BE2C (cell line): ENCODE results near the gene SND1.

Source experiments
- DNase-seq: peaks from one replicate; pipeline ENCODE4 v3.0.0-alpha.2; 2020
- H3K27me3 ChIP-seq: fragments of 250-450 bp; sonication (Bioruptor Pico); 2 replicates; pipeline ENCODE4 v1.5.1; 2020; ENCODE audit warnings: mild to moderate bottlenecking
- H3K36me3 ChIP-seq: fragments of 250-450 bp; sonication (Bioruptor Pico); 2 replicates; pipeline ENCODE4 v1.5.1; 2020; ENCODE audit warnings: mild to moderate bottlenecking
- H3K4me1 ChIP-seq: fragments of 250-450 bp; sonication (Bioruptor Pico); 2 replicates; pipeline ENCODE4 v1.5.1; 2020
- H3K4me3 ChIP-seq: 2 replicates; pipeline ENCODE4 v1.5.1; 2011; ENCODE audit warnings: low read depth, low read length
- H3K9me3 ChIP-seq: fragments of 250-450 bp; sonication (Bioruptor Pico); 2 replicates; pipeline ENCODE4 v1.5.1; 2020
- CTCF ChIP-seq: IDR thresholded peaks from 2 replicates; pipeline ENCODE4 v1.5.1; 2012; ENCODE audit warnings: mild to moderate bottlenecking, low read depth, low read length

SND1 gene

GRCh38 chr7:128135159-128135514 lies 483.1 kb downstream of the SND1 start:
- Histone ChIP-seq H3K36me3 (no peaks in the 10 kb centered on the region), H3K4me3 (peak overlapping the region; percentile 77), H3K4me1 (no peaks in the 10 kb centered on the region; the same call in 1 of the 2 replicates), H3K27me3 (no peaks in the 10 kb centered on the region), H3K9me3 (no peaks in the 10 kb centered on the region)
- no peak for DNase-seq
- no peak for TF ChIP-seq CTCF

DNA sequence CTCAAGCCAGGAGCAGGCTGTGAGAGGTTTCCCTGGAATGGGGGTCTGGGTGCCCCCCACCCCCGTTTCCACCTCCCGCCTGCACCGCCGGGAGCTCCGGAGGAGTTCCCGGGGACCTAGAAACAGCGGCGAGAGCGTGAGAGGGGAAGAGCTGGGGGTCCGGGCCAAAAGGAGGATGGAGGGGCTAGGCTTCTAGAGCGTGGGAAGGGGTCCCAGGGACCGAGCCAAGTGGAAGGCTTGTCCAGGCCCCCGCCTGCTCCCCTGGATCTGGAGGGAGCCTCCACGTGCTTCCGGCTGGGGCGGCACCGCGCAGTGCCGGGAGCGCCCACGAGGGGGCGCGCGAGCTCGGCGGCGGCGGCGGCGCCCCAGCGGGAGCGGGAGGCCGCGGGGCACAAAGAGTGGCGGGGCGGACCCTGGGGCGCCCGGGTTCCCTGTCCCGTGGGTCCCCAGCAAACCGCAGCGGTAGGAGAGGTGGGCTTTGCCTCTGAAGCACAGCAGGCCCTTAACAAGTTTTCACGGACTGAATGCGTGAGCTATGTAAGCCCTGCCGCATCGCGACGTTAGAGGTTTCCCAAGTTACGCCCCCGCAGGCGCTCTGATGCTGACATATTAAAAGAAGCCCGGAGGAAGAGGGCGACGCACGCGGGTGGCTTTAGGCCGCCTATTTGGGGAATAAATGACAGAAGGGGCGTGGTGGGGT lies 483.7 kb downstream of the SND1 start:
- peak; percentile 61 for DNase-seq
- peak; percentile 48 for TF ChIP-seq CTCF
- Histone ChIP-seq H3K36me3 (no peaks in the 10 kb centered on the region), H3K9me3 (no peaks in the 10 kb centered on the region; the same call in 1 of the 2 replicates), H3K4me3 (peak overlapping the region; percentile 77), H3K4me1 (no peaks in the 10 kb centered on the region; the same call in 1 of the 2 replicates), H3K27me3 (no peaks in the 10 kb centered on the region)

GRCh38 chr7:128136215-128136597 lies 484.2 kb downstream of the SND1 start:
- 0 out of 2 replicates have a peak, but pooled peaks have one; percentile 11 for TF ChIP-seq CTCF
- DNase-seq = no peak
- Histone ChIP-seq H3K4me1 (no peaks in the 10 kb centered on the region; the same call in 1 of the 2 replicates), H3K9me3 (no peaks in the 10 kb centered on the region; the same call in 1 of the 2 replicates), H3K27me3 (no peaks in the 10 kb centered on the region), H3K36me3 (no peaks in the 10 kb centered on the region), H3K4me3 (peak overlapping the region; percentile 77)

- no peak for DNase-seq
- H3K27me3 ChIP-seq = no peaks in the 10 kb centered on the region
Measured at GRCh38 chr7:128137181-128137580, 485.2 kb downstream of the SND1 start.

GRCh38 chr7:128139406-128139805 lies 487.4 kb downstream of the SND1 start:
- Histone ChIP-seq H3K4me3 (no peak overlapping the region), H3K4me1 (no peaks in the 10 kb centered on the region; the same call in 1 of the 2 replicates), H3K9me3 (no peaks in the 10 kb centered on the region; the same call in 1 of the 2 replicates), H3K27me3 (no peaks in the 10 kb centered on the region), H3K36me3 (no peaks in the 10 kb centered on the region)
- TF ChIP-seq CTCF = no peak
- no peak for DNase-seq

More at GRCh38 chr7:128137181-128137580, 485.2 kb downstream of the SND1 start:
- Histone ChIP-seq H3K4me3 (no peak overlapping the region), H3K36me3 (no peaks in the 10 kb centered on the region), H3K9me3 (no peaks in the 10 kb centered on the region; the same call in 1 of the 2 replicates), H3K4me1 (no peaks in the 10 kb centered on the region; the same call in 1 of the 2 replicates)
- no peak for TF ChIP-seq CTCF

DNA sequence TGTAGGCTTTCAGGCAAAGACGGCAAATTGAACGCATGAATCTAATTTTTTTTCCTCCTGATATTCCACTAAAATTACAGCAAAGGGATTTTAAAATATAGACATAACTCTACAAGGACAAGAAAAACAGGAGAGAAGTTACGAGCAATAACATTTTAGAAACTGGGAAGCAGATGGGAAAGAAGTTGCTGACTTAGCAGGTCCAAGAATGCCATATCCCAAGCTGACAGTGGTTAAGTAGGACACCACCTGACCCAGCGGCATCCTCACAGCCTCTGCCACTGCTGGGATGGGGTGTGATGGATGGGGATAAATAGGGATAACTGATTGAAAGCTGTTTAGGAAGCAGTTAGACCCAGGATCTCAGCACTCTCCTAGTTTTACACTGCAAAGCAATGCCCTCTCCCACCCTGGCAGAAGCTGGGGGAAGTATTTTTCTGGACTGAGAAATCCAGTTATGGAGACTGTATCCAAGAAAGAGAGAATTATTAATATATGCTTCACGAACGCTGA lies 489.7 kb downstream of the SND1 start:
- DNase-seq = no peak
- Histone ChIP-seq H3K27me3 (no peaks in the 10 kb centered on the region), H3K9me3 (no peaks in the 10 kb centered on the region; the same call in 1 of the 2 replicates), H3K4me3 (no peak overlapping the region), H3K36me3 (no peaks in the 10 kb centered on the region), H3K4me1 (no peaks in the 10 kb centered on the region)
- no peak for TF ChIP-seq CTCF
